A549 (cell line): ENCODE results near the gene TRAPPC4. TPM values are rescaled to one million over a fixed set of nuclear protein-coding genes. Genes with fewer than 3 reads are reported as not detected.
A peak's percentile ranks its signal among the peaks of the same experiment; 100 is the strongest.
"Not testable (repeated sequence)": the region's sequence is repeated elsewhere in the genome, so short reads cannot be mapped to it uniquely, and the experiment has no call there.

ENCODE experiments used
- ATAC-seq, 2 experiments: fragments of 200-7000 bp in 1 of 2; fragments of >200 bp in 1 of 2; cut with Nextera tagmentation in 1 of 2; cut with Tn5 transposase in 1 of 2; 3 replicates each; pipeline versions ENCODE4 v1.8.0 to v1.9.1; 2018 to 2020; ENCODE audit warnings: mild to moderate bottlenecking in 1 of 2, moderate library complexity in 1 of 2
- CTCF ChIA-PET: fragments of 300-600 bp; sonication (Branson Sonifier 250); formaldehyde crosslinking; extraction: SDS; loops from one replicate; lab custom pipeline; 2021; ENCODE audit warnings: antibody characterized with exemption, inconsistent platforms; lab: Yijun Ruan, JAX
- POLR2A ChIA-PET: fragments of 350-600 bp; formaldehyde crosslinking; extraction: SDS; loops from one replicate; lab custom pipeline; 2021; ENCODE audit warnings: antibody characterized with exemption, inconsistent platforms; lab: Yijun Ruan, JAX
- DNase-seq, 2 experiments: peaks; one replicate each; pipeline versions ENCODE4 v3.0.0 to v3.0.0-alpha.2; 2011 to 2016; ENCODE audit warnings: low read depth in 1 of 2, low spot score in 1 of 2
- FAIRE-seq: peaks from 2 replicates; lab custom pipeline; 2011; peaks lifted over from hg19 to GRCh38; lab: Jason Lieb, UNC
- H3K27ac ChIP-seq, 2 experiments: fragments of >200 bp; sonication (Bioruptor Twin); formaldehyde crosslinking; 3 replicates each; pipeline ENCODE4 v1.5.1; 2016 to 2017
- H3K4me1 ChIP-seq: fragments of >200 bp; sonication (Bioruptor Twin); formaldehyde crosslinking; 3 replicates; pipeline ENCODE4 v1.6.1; 2016
- H3K4me2 ChIP-seq: fragments of >200 bp; sonication (Bioruptor Twin); formaldehyde crosslinking; 3 replicates; pipeline ENCODE4 v1.6.1; 2016
- H3K4me3 ChIP-seq: fragments of >200 bp; sonication (Bioruptor Twin); formaldehyde crosslinking; 3 replicates; pipeline ENCODE4 v1.5.1; 2016
- H3K9me3 ChIP-seq: fragments of >200 bp; sonication (Bioruptor Twin); formaldehyde crosslinking; 3 replicates; pipeline ENCODE4 v1.6.1; 2016
- ATOH8 ChIP-seq: fragments of 250-450 bp; sonication (Bioruptor Pico); IDR thresholded peaks from 2 replicates; pipeline ENCODE4 v1.5.0; 2020; ENCODE audit warnings: low read depth, mild to moderate bottlenecking, moderate library complexity
- E2F6 ChIP-seq: IDR thresholded peaks from 2 replicates; pipeline ENCODE4 v1.6.1; 2012; ENCODE audit warnings: low read depth, borderline replicate concordance
- FOSL2 ChIP-seq, 2 experiments: fragments of 450-650 bp in 1 of 2; fragments of >200 bp in 1 of 2; sonication (Bioruptor Twin) in 1 of 2; formaldehyde crosslinking; IDR thresholded peaks; 2 replicates each; pipeline versions ENCODE4 v1.5.0 to v1.6.1; 2016 to 2020; ENCODE audit warnings: mild to moderate bottlenecking in 1 of 2, moderate library complexity in 1 of 2
- FOXS1 ChIP-seq: fragments of 250-450 bp; sonication (Bioruptor Pico); IDR thresholded peaks from 2 replicates; pipeline ENCODE4 v1.5.0; 2020; ENCODE audit warnings: mild to moderate bottlenecking, moderate library complexity
- HOXB13 ChIP-seq: fragments of 250-450 bp; sonication (Bioruptor Pico); IDR thresholded peaks from 2 replicates; pipeline ENCODE4 v1.5.0; 2020; ENCODE audit warnings: low read depth, mild to moderate bottlenecking, moderate library complexity
- MAFK ChIP-seq: fragments of 450-650 bp; IDR thresholded peaks from 2 replicates; pipeline ENCODE4 v1.6.1; 2014; ENCODE audit not compliant: partially characterized antibody
- MYC ChIP-seq: IDR thresholded peaks from 2 replicates; pipeline ENCODE4 v1.6.1; 2012; ENCODE audit warnings: mild to moderate bottlenecking, inconsistent platforms, low read length, improper control_type of control experiment, borderline replicate concordance
- NFE2L2 ChIP-seq: fragments of 150-350 bp; conservative IDR thresholded peaks from 2 replicates; pipeline ENCODE4 v1.6.1; 2014; ENCODE audit warnings: low read length
- REST ChIP-seq: fragments of 200-600 bp; sonication (generic); IDR thresholded peaks from 2 replicates; pipeline ENCODE4 v1.6.1; 2016; ENCODE audit warnings: antibody characterized with exemption, mild to moderate bottlenecking, moderate library complexity
- USF2 ChIP-seq: fragments of 450-650 bp; IDR thresholded peaks from 2 replicates; pipeline ENCODE4 v1.6.1; 2014; ENCODE audit warnings: antibody characterized with exemption
- WGBS: methylation state at CpG from one replicate; pipeline ENCODE4 v1.1.6; 2017; ENCODE audit errors: missing lambda C conversion rate; 5-methylcytosine and 5-hydroxymethylcytosine counted together
- polyA plus RNA-seq, 4 experiments: library from polyadenylated mRNA; depleted of rRNA in 3 of 4; stranded (reverse); fragments of >200 nt; fragmentation: RNase III in 1 of 4; extraction: RNeasy Plus Mini Kit Qiagen cat#74134 plus additional on column Dnase treatment in 1 of 4; gene quantifications; 2 replicates in 3 of 4; 3 replicates in 1 of 4; pipeline ENCODE4 v1.2.3, GENCODE V29; 2011 to 2017

TRAPPC4 gene
- polyA plus RNA-seq, 2 of the 4 experiments (the other 2 are of a cell fraction), result 71.6 to 77.7 TPM

GRCh38 chr11:119018074-119018938, at the start of gene TRAPPC4, which contains the start of gene RPS25 (continued):
- peak; percentile 80 for TF ChIP-seq MYC

- FAIRE-seq, H3K27ac ChIP-seq, H3K4me2 ChIP-seq, POLR2A ChIA-PET, DNase-seq, H3K4me3 ChIP-seq, ATAC-seq, H3K4me1 ChIP-seq, H3K9me3 ChIP-seq: not testable (repeated sequence)
- CTCF ChIA-PET, result interaction anchor here (0.9 to 1.2 kb wide), 2 partner anchors 13 to 280 kb away, joined by 3 to 5 read pairs; partner anchors contain the start of gene UPK2
- 92% methylated on average over 2 of the region's 2 CpGs for WGBS
These were observed 49.1 kb upstream of the TRAPPC4 start for GRCh38 chr11:118969508-118969907.

- DNase-seq (no peak), ATAC-seq (no peak), FAIRE-seq (no peak)
- H3K4me3 ChIP-seq, result no peak within 1 kb of the TSS
- no peaks in the 10 kb centered on the region for H3K9me3 ChIP-seq
- WGBS, result 95% methylated on average over 28 of the region's 33 CpGs
- ChIA-PET POLR2A (no interaction called here), CTCF (interaction anchor here (3.2 kb wide), 1 partner anchor 15 kb away, joined by 13 read pairs; the partner anchor contains the start of gene UPK2)
- TF ChIP-seq NFE2L2 (no peak), USF2 (no peak), ATOH8 (CRISPR knock-in tag) (no peak), FOXS1 (CRISPR knock-in tag) (no peak), FOSL2 (IDR thresholded peaks at IDR 0.05) (no peak), FOSL2 (CRISPR knock-in tag; IDR thresholded peaks at IDR 0.05) (no peak), REST (no peak), E2F6 (no peak), HOXB13 (no peak)
- H3K27ac ChIP-seq, result no peak within 1 kb of the TSS
- no peak within 1 kb of the TSS for H3K4me2 ChIP-seq
- no peaks in the 10 kb centered on the region for H3K4me1 ChIP-seq
These were observed 46.9 kb upstream of the TRAPPC4 start, which contains the start of gene FOXR1 for GRCh38 chr11:118971646-118972045. FOXR1 (plus strand) TSS chr11:118971761; CDS start chr11:118971932, 171 bp downstream.

- FAIRE-seq, result no peak
- H3K27ac ChIP-seq, result no peak overlapping the region
- 85% methylated on average over 2 of the region's 2 CpGs for WGBS
- H3K4me2 ChIP-seq, result no peak overlapping the region
- H3K9me3 ChIP-seq, result no peaks in the 10 kb centered on the region
- H3K4me1 ChIP-seq, result no peaks in the 10 kb centered on the region
- H3K4me3 ChIP-seq, result no peak overlapping the region
- no peak for ATAC-seq
- no peak for DNase-seq
- ChIA-PET CTCF (interaction anchor here (3.2 kb wide), 1 partner anchor 17 kb away, joined by 13 read pairs; the partner anchor contains the start of gene UPK2), POLR2A (no interaction called here)
- no peak for TF ChIP-seq MAFK
These were observed 44.6 kb upstream of the TRAPPC4 start for GRCh38 chr11:118973985-118974384.
